HepG2 (cell line): ENCODE results near the gene IGLON5. TPM values are rescaled to one million over a fixed set of nuclear protein-coding genes. Genes with fewer than 3 reads are reported as not detected.
A peak's percentile ranks its signal among the peaks of the same experiment; 100 is the strongest.

ENCODE experiments used
- CEBPG ChIP-seq: IDR thresholded peaks from 2 replicates; pipeline ENCODE4 v1.6.1; 2016
- EP300 ChIP-seq, 3 experiments: sonication (generic) in 1 of 3; formaldehyde crosslinking in 1 of 3; IDR thresholded peaks; 2 replicates each; pipeline versions ENCODE4 v1.5.1 to v1.6.1; 2011 to 2020; ENCODE audit warnings: low read depth in 2 of 3, low read length in 2 of 3, borderline replicate concordance in 1 of 3, improper control_type of control experiment in 1 of 3, mild to moderate bottlenecking in 1 of 3, missing genetic modification reagents in 1 of 3, moderate library complexity in 1 of 3
- FOXC1 ChIP-seq: sonication (generic); formaldehyde crosslinking; IDR thresholded peaks from 2 replicates; pipeline ENCODE4 v1.8.0; 2022; ENCODE audit warnings: mild to moderate bottlenecking, missing genetic modification reagents, borderline replicate concordance
- HOXA3 ChIP-seq: sonication (generic); formaldehyde crosslinking; IDR thresholded peaks from 2 replicates; pipeline ENCODE4 v1.5.0; 2020; ENCODE audit warnings: missing genetic modification reagents
- KDM4B ChIP-seq: sonication (generic); formaldehyde crosslinking; IDR thresholded peaks from 2 replicates; pipeline ENCODE4 v1.4.0; 2020; ENCODE audit warnings: missing genetic modification reagents
- KDM5B ChIP-seq: sonication (generic); formaldehyde crosslinking; IDR thresholded peaks from 2 replicates; pipeline ENCODE4 v1.4.0; 2020; ENCODE audit warnings: missing genetic modification reagents, mild to moderate bottlenecking, borderline replicate concordance
- NFYC ChIP-seq: IDR thresholded peaks from 2 replicates; pipeline ENCODE4 v1.6.1; 2016; ENCODE audit warnings: missing genetic modification reagents, missing compliant biosample characterization
- NR1H2 ChIP-seq: sonication (generic); formaldehyde crosslinking; IDR thresholded peaks from 2 replicates; pipeline ENCODE4 v1.8.1; 2022; ENCODE audit warnings: low read depth, missing genetic modification reagents, borderline replicate concordance
- POLR2AphosphoS5 ChIP-seq: IDR thresholded peaks from 2 replicates; pipeline ENCODE4 v1.6.1; 2012; ENCODE audit warnings: low read depth, low read length
- RFX1 ChIP-seq: fragments of 450-650 bp; IDR thresholded peaks from 2 replicates; pipeline ENCODE4 v1.6.1; 2017
- SIX1 ChIP-seq: sonication (generic); formaldehyde crosslinking; IDR thresholded peaks from 2 replicates; pipeline ENCODE4 v1.4.0; 2020; ENCODE audit warnings: missing genetic modification reagents, borderline replicate concordance
- SMAD9 ChIP-seq: sonication (generic); formaldehyde crosslinking; IDR thresholded peaks from 2 replicates; pipeline ENCODE4 v1.5.1; 2020; ENCODE audit warnings: mild to moderate bottlenecking, missing genetic modification reagents
- SOX13 ChIP-seq, 3 experiments: fragments of 450-650 bp in 1 of 3; sonication (generic) in 1 of 3; formaldehyde crosslinking in 1 of 3; IDR thresholded peaks in 2 of 3; conservative IDR thresholded peaks in 1 of 3; 2 replicates each; pipeline versions ENCODE4 v1.5.0 to v1.6.1; 2016 to 2020; ENCODE audit warnings: antibody characterized with exemption in 1 of 3, mild to moderate bottlenecking in 1 of 3, missing compliant biosample characterization in 1 of 3, missing genetic modification reagents in 1 of 3, moderate library complexity in 1 of 3
- ZNF124 ChIP-seq: sonication (generic); formaldehyde crosslinking; IDR thresholded peaks from 2 replicates; pipeline ENCODE4 v1.4.0; 2020; ENCODE audit warnings: missing genetic modification reagents
- ZNF331 ChIP-seq: sonication (generic); formaldehyde crosslinking; IDR thresholded peaks from 2 replicates; pipeline ENCODE4 v1.4.0; 2020; ENCODE audit warnings: missing genetic modification reagents
- ZNF556 ChIP-seq: sonication (generic); formaldehyde crosslinking; IDR thresholded peaks from 2 replicates; pipeline ENCODE4 v1.4.0; 2020; ENCODE audit warnings: mild to moderate bottlenecking, missing genetic modification reagents, borderline replicate concordance
- ZNF792 ChIP-seq: IDR thresholded peaks from 2 replicates; pipeline ENCODE4 v1.6.1; 2016
- ZNF83 ChIP-seq: sonication (generic); formaldehyde crosslinking; IDR thresholded peaks from 2 replicates; pipeline ENCODE4 v1.4.0; 2020; ENCODE audit warnings: missing genetic modification reagents, mild to moderate bottlenecking, borderline replicate concordance
- polyA plus RNA-seq, 8 experiments: library from polyadenylated mRNA; depleted of rRNA in 3 of 8; stranded (reverse) in 7 of 8; unstranded in 1 of 8; fragments of >200 nt; fragmentation: Illumina TruSeq in 4 of 8; extraction: Trizol in 4 of 8; gene quantifications; 2 replicates each; pipeline versions ENCODE4 v1.2.1 to v1.2.3, GENCODE V29; 2011 to 2016; ENCODE audit warnings: low read depth in 4 of 8, missing spikeins in 1 of 8, mixed read lengths in 1 of 8; ENCODE audit not compliant: insufficient read depth in 1 of 8
- total RNA-seq, 5 experiments: library from RNA; depleted of rRNA; stranded (reverse); fragments of >200 nt; fragmentation: Illumina TruSeq; extraction: Trizol; gene quantifications; 2 replicates each; pipeline ENCODE4 v1.2.3, GENCODE V29; 2016; ENCODE audit warnings: low read depth in 1 of 5
- TF ChIP-seq, protein P1 (sequence below): sonication (generic); formaldehyde crosslinking; IDR thresholded peaks from 2 replicates; pipeline ENCODE4 v1.8.1; 2023; ENCODE audit warnings: mild to moderate bottlenecking, moderate library complexity, missing genetic modification reagents
- TF ChIP-seq, protein P2 (sequence below): sonication (generic); formaldehyde crosslinking; IDR thresholded peaks from 2 replicates; pipeline ENCODE4 v1.8.1; 2023; ENCODE audit warnings: missing genetic modification reagents, inconsistent platforms, borderline replicate concordance
- TF ChIP-seq, protein P3 (sequence below): sonication (generic); formaldehyde crosslinking; IDR thresholded peaks from 2 replicates; pipeline ENCODE4 v1.4.0; 2020; ENCODE audit warnings: missing genetic modification reagents, mild to moderate bottlenecking, borderline replicate concordance
- TF ChIP-seq, protein P4 (sequence below): IDR thresholded peaks from 2 replicates; pipeline ENCODE4 v1.6.1; 2012; ENCODE audit warnings: inconsistent platforms
- TF ChIP-seq, protein P5 (sequence below): IDR thresholded peaks from 2 replicates; pipeline ENCODE4 v1.6.1; 2016

The IGLON5 gene
- total and polyA plus RNA-seq, 2 of the 13 experiments (the other 11 are each of a cell fraction or from before 2014, with no cell fraction given), result 0.04 to 5.7 TPM

DNA sequence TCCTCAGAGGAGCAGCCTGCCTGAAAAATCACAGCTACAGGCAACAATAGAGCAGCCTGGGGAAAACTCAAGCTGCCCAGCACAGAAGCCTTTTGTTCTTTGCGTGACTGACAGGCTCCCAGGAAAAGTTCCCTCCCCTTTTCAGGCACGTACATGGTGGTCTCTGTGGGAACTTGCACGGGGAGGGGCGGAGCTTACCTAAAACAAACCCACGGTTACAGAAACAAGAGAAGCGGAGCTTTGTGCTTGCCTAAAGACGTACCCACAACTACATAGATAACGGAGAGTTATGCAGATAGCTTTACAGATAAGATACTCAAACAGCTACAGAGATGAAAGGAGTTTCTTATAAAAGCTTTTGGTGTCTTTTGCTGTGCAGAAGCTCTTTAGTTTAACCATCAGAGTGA lies 43.3 kb downstream of the IGLON5 start (continued):
- TF ChIP-seq ZNF556 (CRISPR knock-in tag) (no peak; the same call in 1 of the 2 replicates), FOXC1 (CRISPR knock-in tag) (no peak), CEBPG (CRISPR knock-in tag) (peak; percentile 37; the same call in 1 of the 2 replicates), ZNF124 (CRISPR knock-in tag) (no peak), SOX13 (IDR thresholded peaks at IDR 0.05) (peak; percentile 94), SOX13 (CRISPR knock-in tag; conservative IDR thresholded peaks at IDR 0.05 in 1 of 2, IDR thresholded peaks at IDR 0.05 in 1 of 2) (peak in 1 of 2 experiments; percentile 98; a peak in 2 of 4 replicates), ZNF83 (CRISPR knock-in tag) (no peak), NR1H2 (no peak), NFYC (0 out of 2 replicates have a peak, but pooled peaks have one; percentile 13), KDM4B (CRISPR knock-in tag) (peak; percentile 75; the same call in 1 of the 2 replicates), HOXA3 (CRISPR knock-in tag) (0 out of 2 replicates have a peak, but pooled peaks have one; percentile 47), ZNF792 (peak; percentile 37; the same call in 1 of the 2 replicates), POLR2AphosphoS5 (peak; percentile 7; the same call in 1 of the 2 replicates), SMAD9 (no peak), ZNF331 (peak; percentile 78), EP300 (IDR thresholded peaks at IDR 0.05; ENCODE audit: low read depth in 2 of 2, low read length in 2 of 2) (peak; percentile 42 to 94; a peak in 3 of 4 replicates), EP300 (CRISPR knock-in tag; IDR thresholded peaks at IDR 0.05; ENCODE audit: borderline replicate concordance) (peak; percentile 87; the same call in 1 of the 2 replicates), KDM5B (CRISPR knock-in tag) (no peak), RFX1 (peak; percentile 12; the same call in 1 of the 2 replicates), SIX1 (peak; percentile 75; the same call in 1 of the 2 replicates)
- TF ChIP-seq, protein P1, sequence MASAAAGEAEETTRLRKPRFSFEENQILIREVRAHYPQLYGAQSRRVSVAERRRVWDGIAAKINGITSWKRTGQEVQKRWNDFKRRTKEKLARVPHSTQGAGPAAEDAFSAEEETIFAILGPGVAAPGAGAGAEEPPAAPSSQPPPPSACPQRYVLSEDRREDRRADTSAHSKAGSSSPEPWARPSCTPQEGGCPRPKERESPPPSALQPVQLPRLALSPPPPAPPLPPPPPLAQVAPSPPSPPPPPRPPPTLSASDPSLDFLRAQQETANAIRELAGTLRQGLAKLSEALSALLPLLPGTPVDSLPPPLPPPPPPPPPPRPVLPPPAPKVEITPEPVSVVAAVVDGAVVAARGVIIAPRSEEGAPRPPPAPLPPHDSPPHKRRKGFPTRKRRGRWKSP (CRISPR knock-in tag), result peak; percentile 24; the same call in 1 of the 2 replicates
- TF ChIP-seq, protein P2, sequence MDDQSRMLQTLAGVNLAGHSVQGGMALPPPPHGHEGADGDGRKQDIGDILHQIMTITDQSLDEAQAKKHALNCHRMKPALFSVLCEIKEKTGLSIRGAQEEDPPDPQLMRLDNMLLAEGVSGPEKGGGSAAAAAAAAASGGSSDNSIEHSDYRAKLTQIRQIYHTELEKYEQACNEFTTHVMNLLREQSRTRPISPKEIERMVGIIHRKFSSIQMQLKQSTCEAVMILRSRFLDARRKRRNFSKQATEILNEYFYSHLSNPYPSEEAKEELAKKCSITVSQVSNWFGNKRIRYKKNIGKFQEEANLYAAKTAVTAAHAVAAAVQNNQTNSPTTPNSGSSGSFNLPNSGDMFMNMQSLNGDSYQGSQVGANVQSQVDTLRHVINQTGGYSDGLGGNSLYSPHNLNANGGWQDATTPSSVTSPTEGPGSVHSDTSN (CRISPR knock-in tag), result 0 out of 2 replicates have a peak, but pooled peaks have one; percentile 54
- TF ChIP-seq, protein P3, sequence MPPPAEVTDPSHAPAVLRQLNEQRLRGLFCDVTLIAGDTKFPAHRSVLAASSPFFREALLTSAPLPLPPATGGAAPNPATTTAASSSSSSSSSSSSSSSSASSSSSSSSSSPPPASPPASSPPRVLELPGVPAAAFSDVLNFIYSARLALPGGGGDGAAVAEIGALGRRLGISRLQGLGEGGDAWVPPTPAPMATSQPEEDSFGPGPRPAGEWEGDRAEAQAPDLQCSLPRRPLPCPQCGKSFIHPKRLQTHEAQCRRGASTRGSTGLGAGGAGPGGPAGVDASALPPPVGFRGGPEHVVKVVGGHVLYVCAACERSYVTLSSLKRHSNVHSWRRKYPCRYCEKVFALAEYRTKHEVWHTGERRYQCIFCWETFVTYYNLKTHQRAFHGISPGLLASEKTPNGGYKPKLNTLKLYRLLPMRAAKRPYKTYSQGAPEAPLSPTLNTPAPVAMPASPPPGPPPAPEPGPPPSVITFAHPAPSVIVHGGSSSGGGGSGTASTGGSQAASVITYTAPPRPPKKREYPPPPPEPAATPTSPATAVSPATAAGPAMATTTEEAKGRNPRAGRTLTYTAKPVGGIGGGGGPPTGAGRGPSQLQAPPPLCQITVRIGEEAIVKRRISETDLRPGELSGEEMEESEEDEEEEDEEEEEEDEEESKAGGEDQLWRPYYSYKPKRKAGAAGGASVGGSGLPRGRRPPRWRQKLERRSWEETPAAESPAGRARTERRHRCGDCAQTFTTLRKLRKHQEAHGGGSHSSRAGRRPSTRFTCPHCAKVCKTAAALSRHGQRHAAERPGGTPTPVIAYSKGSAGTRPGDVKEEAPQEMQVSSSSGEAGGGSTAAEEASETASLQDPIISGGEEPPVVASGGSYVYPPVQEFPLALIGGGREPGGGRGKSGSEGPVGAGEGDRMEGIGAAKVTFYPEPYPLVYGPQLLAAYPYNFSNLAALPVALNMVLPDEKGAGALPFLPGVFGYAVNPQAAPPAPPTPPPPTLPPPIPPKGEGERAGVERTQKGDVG, result no peak
- TF ChIP-seq, protein P4, sequence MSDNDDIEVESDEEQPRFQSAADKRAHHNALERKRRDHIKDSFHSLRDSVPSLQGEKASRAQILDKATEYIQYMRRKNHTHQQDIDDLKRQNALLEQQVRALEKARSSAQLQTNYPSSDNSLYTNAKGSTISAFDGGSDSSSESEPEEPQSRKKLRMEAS, result peak; percentile 39; the same call in 1 of the 2 replicates
- TF ChIP-seq, protein P5, sequence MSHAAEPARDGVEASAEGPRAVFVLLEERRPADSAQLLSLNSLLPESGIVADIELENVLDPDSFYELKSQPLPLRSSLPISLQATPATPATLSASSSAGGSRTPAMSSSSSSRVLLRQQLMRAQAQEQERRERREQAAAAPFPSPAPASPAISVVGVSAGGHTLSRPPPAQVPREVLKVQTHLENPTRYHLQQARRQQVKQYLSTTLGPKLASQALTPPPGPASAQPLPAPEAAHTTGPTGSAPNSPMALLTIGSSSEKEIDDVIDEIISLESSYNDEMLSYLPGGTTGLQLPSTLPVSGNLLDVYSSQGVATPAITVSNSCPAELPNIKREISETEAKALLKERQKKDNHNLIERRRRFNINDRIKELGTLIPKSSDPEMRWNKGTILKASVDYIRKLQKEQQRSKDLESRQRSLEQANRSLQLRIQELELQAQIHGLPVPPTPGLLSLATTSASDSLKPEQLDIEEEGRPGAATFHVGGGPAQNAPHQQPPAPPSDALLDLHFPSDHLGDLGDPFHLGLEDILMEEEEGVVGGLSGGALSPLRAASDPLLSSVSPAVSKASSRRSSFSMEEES, result peak; percentile 33; the same call in 1 of the 2 replicates
